ENCODE measurements around the gene KRT37.

DNA sequence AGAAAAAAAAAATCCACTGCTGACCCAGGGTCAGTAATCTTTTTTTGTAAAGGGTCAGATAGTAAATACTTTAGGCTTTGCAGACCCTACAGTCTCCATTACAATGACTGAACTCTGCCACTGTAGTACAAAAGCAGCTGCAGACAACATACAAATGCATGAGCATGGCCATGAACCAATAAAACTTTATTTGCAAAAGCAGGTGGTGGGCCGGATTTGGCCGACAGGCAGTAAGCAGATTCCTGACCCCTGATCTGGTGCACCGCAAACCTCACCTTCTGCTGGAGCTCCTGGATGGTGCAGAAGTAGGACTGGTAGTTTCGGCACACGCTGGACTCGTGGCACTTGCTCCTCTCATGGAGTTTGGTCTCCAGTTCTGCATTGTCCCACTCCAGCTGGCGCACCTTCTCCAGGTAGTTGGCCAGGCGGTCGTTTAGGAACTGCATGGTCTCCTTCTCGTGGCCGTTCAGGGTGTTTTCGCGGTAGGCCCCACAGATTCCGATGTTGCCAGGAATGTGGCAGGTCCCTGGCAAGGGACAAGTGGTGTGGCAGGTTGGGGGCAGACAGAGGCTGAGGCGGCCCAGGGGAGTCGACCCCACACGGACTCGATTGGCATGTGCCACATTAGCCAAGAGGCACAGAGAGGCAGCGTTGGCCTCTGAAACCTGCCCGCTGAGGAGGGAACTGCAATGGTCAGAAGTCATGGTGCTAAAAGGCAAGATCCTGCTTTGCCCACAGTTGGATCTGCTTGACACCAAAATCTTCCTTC, 13.1 kb downstream of the KRT37 start:
- no peak for TF ChIP-seq PRMT5 (CRISPR knock-in tag; IDR thresholded peaks at IDR 0.05)
- no peak for TF ChIP-seq RBM22 (IDR thresholded peaks at IDR 0.05; ENCODE audit: low read depth, low read length, poor library complexity, severe bottlenecking)
- TF ChIP-seq ZEB2 (IDR thresholded peaks at IDR 0.05), result no peak
- TF ChIP-seq CEBPZ (IDR thresholded peaks at IDR 0.05; ENCODE audit: borderline replicate concordance, low read depth, low read length), result no peak
- no peak for TF ChIP-seq NFXL1 (CRISPR knock-in tag; IDR thresholded peaks at IDR 0.05)
- no peak for TF ChIP-seq SIN3A (IDR thresholded peaks at IDR 0.05; ENCODE audit: borderline replicate concordance in 2 of 2, control insufficient read depth in 1 of 2, low read depth in 2 of 2, low read length in 2 of 2)
- TF ChIP-seq OTX1 (CRISPR knock-in tag; IDR thresholded peaks at IDR 0.05), result no peak
- TF ChIP-seq, protein P1, sequence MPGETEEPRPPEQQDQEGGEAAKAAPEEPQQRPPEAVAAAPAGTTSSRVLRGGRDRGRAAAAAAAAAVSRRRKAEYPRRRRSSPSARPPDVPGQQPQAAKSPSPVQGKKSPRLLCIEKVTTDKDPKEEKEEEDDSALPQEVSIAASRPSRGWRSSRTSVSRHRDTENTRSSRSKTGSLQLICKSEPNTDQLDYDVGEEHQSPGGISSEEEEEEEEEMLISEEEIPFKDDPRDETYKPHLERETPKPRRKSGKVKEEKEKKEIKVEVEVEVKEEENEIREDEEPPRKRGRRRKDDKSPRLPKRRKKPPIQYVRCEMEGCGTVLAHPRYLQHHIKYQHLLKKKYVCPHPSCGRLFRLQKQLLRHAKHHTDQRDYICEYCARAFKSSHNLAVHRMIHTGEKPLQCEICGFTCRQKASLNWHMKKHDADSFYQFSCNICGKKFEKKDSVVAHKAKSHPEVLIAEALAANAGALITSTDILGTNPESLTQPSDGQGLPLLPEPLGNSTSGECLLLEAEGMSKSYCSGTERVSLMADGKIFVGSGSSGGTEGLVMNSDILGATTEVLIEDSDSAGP (CRISPR knock-in tag; IDR thresholded peaks at IDR 0.05), result no peak
- TF ChIP-seq ZNF780A (CRISPR knock-in tag; IDR thresholded peaks at IDR 0.05), result no peak
- no peak for TF ChIP-seq ATF3 (IDR thresholded peaks at IDR 0.05)
- no peak for TF ChIP-seq ATF3 (CRISPR knock-in tag; conservative IDR thresholded peaks at IDR 0.05)
- TF ChIP-seq POLR2A (conservative IDR thresholded peaks at IDR 0.05), result no peak
- TF ChIP-seq ZNF263 (CRISPR knock-in tag; IDR thresholded peaks at IDR 0.05; ENCODE audit: borderline replicate concordance), result no peak
- TF ChIP-seq PHF21A (IDR thresholded peaks at IDR 0.05; ENCODE audit: borderline replicate concordance, low read depth), result no peak
- TF ChIP-seq, protein P2, sequence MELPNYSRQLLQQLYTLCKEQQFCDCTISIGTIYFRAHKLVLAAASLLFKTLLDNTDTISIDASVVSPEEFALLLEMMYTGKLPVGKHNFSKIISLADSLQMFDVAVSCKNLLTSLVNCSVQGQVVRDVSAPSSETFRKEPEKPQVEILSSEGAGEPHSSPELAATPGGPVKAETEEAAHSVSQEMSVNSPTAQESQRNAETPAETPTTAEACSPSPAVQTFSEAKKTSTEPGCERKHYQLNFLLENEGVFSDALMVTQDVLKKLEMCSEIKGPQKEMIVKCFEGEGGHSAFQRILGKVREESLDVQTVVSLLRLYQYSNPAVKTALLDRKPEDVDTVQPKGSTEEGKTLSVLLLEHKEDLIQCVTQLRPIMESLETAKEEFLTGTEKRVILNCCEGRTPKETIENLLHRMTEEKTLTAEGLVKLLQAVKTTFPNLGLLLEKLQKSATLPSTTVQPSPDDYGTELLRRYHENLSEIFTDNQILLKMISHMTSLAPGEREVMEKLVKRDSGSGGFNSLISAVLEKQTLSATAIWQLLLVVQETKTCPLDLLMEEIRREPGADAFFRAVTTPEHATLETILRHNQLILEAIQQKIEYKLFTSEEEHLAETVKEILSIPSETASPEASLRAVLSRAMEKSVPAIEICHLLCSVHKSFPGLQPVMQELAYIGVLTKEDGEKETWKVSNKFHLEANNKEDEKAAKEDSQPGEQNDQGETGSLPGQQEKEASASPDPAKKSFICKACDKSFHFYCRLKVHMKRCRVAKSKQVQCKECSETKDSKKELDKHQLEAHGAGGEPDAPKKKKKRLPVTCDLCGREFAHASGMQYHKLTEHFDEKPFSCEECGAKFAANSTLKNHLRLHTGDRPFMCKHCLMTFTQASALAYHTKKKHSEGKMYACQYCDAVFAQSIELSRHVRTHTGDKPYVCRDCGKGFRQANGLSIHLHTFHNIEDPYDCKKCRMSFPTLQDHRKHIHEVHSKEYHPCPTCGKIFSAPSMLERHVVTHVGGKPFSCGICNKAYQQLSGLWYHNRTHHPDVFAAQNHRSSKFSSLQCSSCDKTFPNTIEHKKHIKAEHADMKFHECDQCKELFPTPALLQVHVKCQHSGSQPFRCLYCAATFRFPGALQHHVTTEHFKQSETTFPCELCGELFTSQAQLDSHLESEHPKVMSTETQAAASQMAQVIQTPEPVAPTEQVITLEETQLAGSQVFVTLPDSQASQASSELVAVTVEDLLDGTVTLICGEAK (IDR thresholded peaks at IDR 0.05), result peak; percentile 86
- TF ChIP-seq, protein P2 (CRISPR knock-in tag; IDR thresholded peaks at IDR 0.05), result no peak

Data from K562 (cell line).